Glutamatergic neuron (in vitro differentiated cells): ENCODE data around the gene PIM3. TPM values are rescaled to one million over a fixed set of nuclear protein-coding genes. Genes with fewer than 3 reads are reported as not detected.

Experiments
- DNase-seq: peaks from one replicate; pipeline ENCODE4 v3.0.0; 2022
- H3K27ac Mint-ChIP-seq: one replicate; pipeline ENCODE4 v1.8.0; 2020; ENCODE audit warnings: mild to moderate bottlenecking, mixed read lengths, inconsistent platforms; ENCODE audit not compliant: unreplicated experiment
- H3K27me3 Mint-ChIP-seq: one replicate; pipeline ENCODE4 v1.8.0; 2020; ENCODE audit warnings: mild to moderate bottlenecking, moderate library complexity, mixed read lengths, inconsistent platforms; ENCODE audit not compliant: unreplicated experiment
- H3K36me3 Mint-ChIP-seq: one replicate; pipeline ENCODE4 v1.8.0; 2020; ENCODE audit warnings: mild to moderate bottlenecking, mixed read lengths, inconsistent platforms; ENCODE audit not compliant: unreplicated experiment
- H3K4me1 Mint-ChIP-seq: one replicate; pipeline ENCODE4 v1.8.0; 2020; ENCODE audit warnings: mild to moderate bottlenecking, low read depth, mixed read lengths, inconsistent platforms; ENCODE audit not compliant: unreplicated experiment
- H3K4me3 Mint-ChIP-seq: one replicate; pipeline ENCODE4 v1.8.0; 2020; ENCODE audit warnings: mild to moderate bottlenecking, mixed read lengths, inconsistent platforms; ENCODE audit not compliant: unreplicated experiment
- H3K9me3 Mint-ChIP-seq: one replicate; pipeline ENCODE4 v1.8.0; 2020; ENCODE audit warnings: mild to moderate bottlenecking, moderate library complexity, mixed read lengths, inconsistent platforms; ENCODE audit not compliant: unreplicated experiment
- total RNA-seq: library from RNA; stranded (reverse); fragmentation: NEBNext Ultra II Directional; extraction: Animal tissue kit (Norgen Biotek cat#: 25700); gene quantifications from one replicate; pipeline ENCODE4 v1.2.1, GENCODE V29; 2021; ENCODE audit not compliant: unreplicated experiment
- TF ChIP-seq, protein P1 (sequence below): fragments of 200-600 bp; sonication (generic); IDR thresholded peaks from one replicate; pipeline ENCODE4 v1.5.0; 2021; ENCODE audit not compliant: partially characterized antibody, unreplicated experiment

The PIM3 gene
- total RNA-seq, 1 donor from 2014 or later, result 32.3 TPM

DNA sequence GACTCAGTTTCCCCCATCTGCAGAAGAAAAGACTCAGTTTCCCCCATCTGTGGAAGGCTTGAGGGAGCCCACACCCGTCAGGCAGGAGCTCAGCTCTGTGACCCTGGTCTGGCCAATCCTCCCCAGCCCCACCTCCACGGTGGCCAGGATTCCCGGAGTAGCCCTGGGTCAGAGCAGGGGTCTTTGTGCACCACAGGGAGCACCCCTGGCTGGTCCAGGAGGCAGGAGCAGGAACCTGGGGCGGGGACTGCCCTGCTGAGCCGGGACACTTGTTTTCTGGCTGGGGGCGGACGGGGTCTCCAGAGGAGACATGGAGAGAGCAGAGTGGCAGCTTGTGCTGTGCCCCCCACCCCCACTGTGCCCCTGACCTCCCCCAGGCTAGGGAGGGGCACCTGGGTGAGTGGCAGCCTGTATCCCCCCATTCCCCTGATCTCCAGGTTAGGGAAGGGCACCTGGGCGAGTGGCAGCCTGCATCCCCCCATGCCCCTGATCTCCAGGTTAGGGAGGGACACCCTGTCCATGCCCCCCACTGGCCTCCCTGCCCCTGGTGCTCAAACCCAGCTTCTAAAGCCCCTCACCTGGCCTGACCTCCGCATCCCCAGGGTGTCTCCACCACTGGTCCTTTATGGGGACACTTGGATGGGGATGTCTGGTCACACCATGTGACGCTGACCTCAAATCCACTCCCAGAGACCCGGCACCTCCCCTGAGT lies 33.2 kb downstream of the PIM3 start:
- TF ChIP-seq, protein P1, sequence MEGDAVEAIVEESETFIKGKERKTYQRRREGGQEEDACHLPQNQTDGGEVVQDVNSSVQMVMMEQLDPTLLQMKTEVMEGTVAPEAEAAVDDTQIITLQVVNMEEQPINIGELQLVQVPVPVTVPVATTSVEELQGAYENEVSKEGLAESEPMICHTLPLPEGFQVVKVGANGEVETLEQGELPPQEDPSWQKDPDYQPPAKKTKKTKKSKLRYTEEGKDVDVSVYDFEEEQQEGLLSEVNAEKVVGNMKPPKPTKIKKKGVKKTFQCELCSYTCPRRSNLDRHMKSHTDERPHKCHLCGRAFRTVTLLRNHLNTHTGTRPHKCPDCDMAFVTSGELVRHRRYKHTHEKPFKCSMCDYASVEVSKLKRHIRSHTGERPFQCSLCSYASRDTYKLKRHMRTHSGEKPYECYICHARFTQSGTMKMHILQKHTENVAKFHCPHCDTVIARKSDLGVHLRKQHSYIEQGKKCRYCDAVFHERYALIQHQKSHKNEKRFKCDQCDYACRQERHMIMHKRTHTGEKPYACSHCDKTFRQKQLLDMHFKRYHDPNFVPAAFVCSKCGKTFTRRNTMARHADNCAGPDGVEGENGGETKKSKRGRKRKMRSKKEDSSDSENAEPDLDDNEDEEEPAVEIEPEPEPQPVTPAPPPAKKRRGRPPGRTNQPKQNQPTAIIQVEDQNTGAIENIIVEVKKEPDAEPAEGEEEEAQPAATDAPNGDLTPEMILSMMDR, result no peak
- no peak for DNase-seq
- peaks cover 8% of the 10 kb centered on the region for H3K27me3 Mint-ChIP-seq
- peaks cover 6% of the 10 kb centered on the region for H3K36me3 Mint-ChIP-seq
- H3K9me3 Mint-ChIP-seq, result peaks cover 6% of the 10 kb centered on the region
- H3K27ac Mint-ChIP-seq, result no peak overlapping the region
- H3K4me3 Mint-ChIP-seq, result no peak overlapping the region
- no peaks in the 10 kb centered on the region for H3K4me1 Mint-ChIP-seq

DNA sequence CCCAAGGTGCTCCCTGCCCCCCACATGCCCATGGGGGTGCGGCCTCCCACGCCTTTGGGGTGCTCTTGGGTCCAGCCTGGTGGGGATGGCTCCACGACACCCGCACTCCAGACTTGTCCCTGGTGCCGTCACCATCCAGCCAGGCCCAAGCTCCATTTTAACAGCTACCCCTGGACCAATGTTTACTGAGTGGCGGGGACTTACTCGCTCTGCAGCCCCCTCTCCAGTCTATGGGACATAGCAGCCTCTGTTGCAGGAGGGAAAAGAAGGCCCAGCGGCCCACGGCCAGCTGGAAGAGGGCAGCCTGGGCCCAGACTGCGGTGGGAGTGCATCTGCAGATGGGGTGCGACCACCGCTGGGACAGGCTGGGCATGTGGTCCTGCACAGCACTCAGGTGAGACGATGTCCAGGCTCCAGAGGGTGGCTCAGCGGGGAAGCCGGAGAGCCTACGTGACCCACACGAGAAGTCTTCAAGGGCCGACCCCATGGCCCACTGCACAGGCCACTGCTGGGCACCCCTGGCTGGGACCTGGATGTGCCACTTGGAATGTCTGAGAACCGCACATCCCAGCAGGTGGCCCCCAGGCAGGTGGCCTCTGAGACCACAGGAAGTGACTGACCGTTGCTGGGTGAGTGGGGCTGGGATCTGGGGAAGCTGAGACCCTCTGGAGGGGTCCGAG lies 33.9 kb downstream of the PIM3 start:
- TF ChIP-seq, protein P1, result no peak
- peaks cover 6% of the 10 kb centered on the region for H3K36me3 Mint-ChIP-seq
- peaks cover 8% of the 10 kb centered on the region for H3K27me3 Mint-ChIP-seq
- H3K4me1 Mint-ChIP-seq, result no peaks in the 10 kb centered on the region
- no peak overlapping the region for H3K27ac Mint-ChIP-seq
- H3K9me3 Mint-ChIP-seq, result peaks cover 8% of the 10 kb centered on the region
- no peak for DNase-seq
- no peak overlapping the region for H3K4me3 Mint-ChIP-seq

DNA sequence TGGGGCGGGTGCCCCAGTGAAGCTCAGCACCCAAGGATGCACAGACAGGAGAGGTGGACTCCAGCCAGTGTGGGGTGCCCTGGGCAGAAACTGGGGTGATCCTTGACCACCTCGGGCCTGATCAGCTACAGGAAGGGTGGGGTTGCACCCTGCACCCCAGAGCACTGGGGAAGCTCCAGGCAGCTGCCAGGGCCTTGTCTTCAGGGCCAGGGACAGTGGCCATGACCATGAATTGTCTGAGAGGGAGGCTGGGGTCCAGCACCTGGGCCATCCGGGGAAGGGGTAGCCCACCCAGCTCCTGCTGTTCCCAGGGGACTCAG lies 34.4 kb downstream of the PIM3 start:
- TF ChIP-seq, protein P1, result no peak
- peaks cover 8% of the 10 kb centered on the region for H3K27me3 Mint-ChIP-seq
- no peak for DNase-seq
- H3K9me3 Mint-ChIP-seq, result peaks cover 8% of the 10 kb centered on the region
- H3K36me3 Mint-ChIP-seq, result peaks cover 6% of the 10 kb centered on the region
- H3K27ac Mint-ChIP-seq, result no peak overlapping the region
- no peaks in the 10 kb centered on the region for H3K4me1 Mint-ChIP-seq
- no peak overlapping the region for H3K4me3 Mint-ChIP-seq

DNA sequence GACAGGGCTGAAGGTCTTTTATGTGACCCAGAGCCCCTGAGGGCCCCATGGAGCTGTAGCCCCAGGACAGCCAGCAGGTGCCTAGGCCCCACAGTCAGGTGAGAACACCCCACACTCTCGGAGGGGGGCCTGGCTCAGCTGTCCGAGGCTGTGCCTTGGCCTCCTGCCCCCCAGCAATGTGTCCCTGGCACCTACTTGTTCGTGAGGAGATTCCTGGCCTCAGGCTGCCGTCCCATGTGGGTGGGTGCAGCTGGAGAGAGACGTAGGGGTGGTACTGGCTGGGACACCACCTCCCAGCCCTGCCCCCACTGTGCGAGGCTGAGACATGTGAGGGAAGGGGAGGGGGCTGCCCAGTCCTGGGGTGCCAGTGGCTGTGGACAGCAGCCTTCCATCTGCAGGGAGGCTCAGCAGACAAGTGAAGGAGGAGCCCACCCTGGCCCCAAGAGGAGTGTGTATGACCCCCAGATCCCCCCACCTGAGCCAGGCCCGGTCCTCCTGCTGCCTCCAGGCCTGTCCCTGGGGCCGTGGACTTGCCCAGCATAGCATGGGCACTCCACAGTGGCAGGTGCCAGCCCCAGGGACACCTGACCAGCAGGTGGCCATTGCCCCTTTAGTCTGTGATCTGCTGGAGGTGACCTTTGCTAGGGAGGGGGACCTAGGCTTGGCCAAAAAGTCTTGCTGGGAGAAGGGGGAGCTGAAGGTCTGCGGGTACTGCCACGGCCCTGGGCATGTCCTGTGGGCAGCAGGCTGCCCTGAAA lies 35.0 kb downstream of the PIM3 start:
- TF ChIP-seq, protein P1, result no peak
- H3K4me3 Mint-ChIP-seq, result no peak overlapping the region
- H3K9me3 Mint-ChIP-seq, result peaks cover 5% of the 10 kb centered on the region
- peaks cover 8% of the 10 kb centered on the region for H3K27me3 Mint-ChIP-seq
- H3K36me3 Mint-ChIP-seq, result peaks cover 6% of the 10 kb centered on the region
- no peaks in the 10 kb centered on the region for H3K4me1 Mint-ChIP-seq
- DNase-seq, result no peak
- no peak overlapping the region for H3K27ac Mint-ChIP-seq

DNA sequence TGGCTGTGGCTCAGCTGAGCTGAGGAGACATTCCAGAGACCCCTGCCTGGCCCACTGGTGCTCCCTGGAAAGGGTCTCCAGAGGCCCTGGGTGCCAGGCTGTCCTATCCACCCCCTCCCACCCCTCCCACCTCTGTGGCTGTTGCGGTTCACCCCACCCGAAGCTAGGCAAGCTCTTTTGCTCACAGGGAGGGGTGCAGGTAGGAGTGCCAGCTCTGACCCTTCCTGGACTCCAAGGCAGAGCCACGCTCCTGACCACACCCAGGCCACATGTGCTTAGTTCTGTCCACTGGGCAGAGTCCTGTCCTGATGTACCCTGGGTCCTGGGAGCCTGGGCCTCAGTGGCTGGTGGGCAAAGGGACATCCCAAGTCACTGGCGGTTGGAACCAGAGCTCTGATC lies 35.5 kb downstream of the PIM3 start:
- no peak for DNase-seq
- Mint-ChIP-seq H3K4me3 (no peak overlapping the region), H3K4me1 (no peaks in the 10 kb centered on the region), H3K27ac (no peak overlapping the region), H3K27me3 (peaks cover 9% of the 10 kb centered on the region), H3K9me3 (peaks cover 4% of the 10 kb centered on the region), H3K36me3 (peaks cover 2% of the 10 kb centered on the region)
- TF ChIP-seq, protein P1, result no peak
